Tibial artery (tissue), 4 donors: ENCODE measurements around the gene WDPCP.

Experiments
- DNase-seq, 2 donors: peaks; one replicate each; pipeline ENCODE4 v3.0.0-alpha.2; 2019
- H3K27ac ChIP-seq, 2 donors: fragments of 200-600 bp; sonication (generic) in 1 of 2; 1 replicate in 1 of 2; 2 replicates in 1 of 2; pipeline ENCODE4 v1.5.1; 2018 to 2019; ENCODE audit warnings: mild to moderate bottlenecking in 1 of 2
- H3K27me3 ChIP-seq, 2 donors: fragments of 200-600 bp; sonication (generic) in 1 of 2; one replicate each; pipeline versions ENCODE4 v1.5.1 to v1.6.0; 2016 to 2019
- H3K36me3 ChIP-seq, 3 donors: fragments of 200-600 bp; sonication (generic) in 2 of 3; one replicate each; pipeline ENCODE4 v1.5.1; 2016 to 2019; ENCODE audit warnings: mild to moderate bottlenecking in 2 of 3
- H3K4me1 ChIP-seq, 4 donors: fragments of 200-600 bp; sonication (generic) in 2 of 4; 1 replicate in 3 of 4; 2 replicates in 1 of 4; pipeline ENCODE4 v1.5.1; 2016 to 2019
- H3K4me3 ChIP-seq, 2 donors: fragments of 200-600 bp; sonication (generic) in 1 of 2; 1 replicate in 1 of 2; 2 replicates in 1 of 2; pipeline ENCODE4 v1.5.1; 2018 to 2019; ENCODE audit warnings: mild to moderate bottlenecking in 2 of 2
- H3K9me3 ChIP-seq, 3 donors: fragments of 200-600 bp; sonication (generic) in 1 of 3; one replicate each; pipeline ENCODE4 v1.5.1; 2016 to 2019
- intact Hi-C: fragments of 100-400 bp; cut with DNase I; formaldehyde crosslinking; loops from one replicate; pipeline ENCODE4 v1.15.0; 2023; ENCODE audit warnings: low total_unique reads
- TF ChIP-seq, protein P1 (sequence below), 2 experiments: fragments of 200-600 bp in 1 of 2; fragments of 450-650 bp in 1 of 2; IDR thresholded peaks; one replicate each; pipeline ENCODE4 v1.5.1; 2017 to 2019; ENCODE audit warnings: antibody characterized with exemption in 2 of 2, mild to moderate bottlenecking in 1 of 2, moderate library complexity in 1 of 2

WDPCP gene

DNA sequence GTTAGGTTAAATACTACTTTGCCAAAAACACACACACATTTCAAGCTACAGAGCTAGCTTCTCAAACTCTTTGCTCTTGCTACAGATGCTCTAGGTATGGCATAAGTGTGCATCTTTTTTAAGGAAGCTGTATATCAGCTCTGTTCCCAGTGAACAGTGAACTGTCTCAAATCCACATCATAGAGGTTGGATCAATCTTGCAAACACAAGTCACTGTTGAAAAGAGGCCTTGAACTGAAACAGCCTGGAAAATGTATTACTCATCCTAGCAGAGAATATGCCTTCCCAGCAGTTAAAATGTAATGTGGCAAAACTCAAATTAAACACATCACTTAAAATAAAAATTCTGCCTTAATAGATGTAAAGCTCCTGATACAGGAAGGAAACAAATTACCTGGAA lies 151.8 kb downstream of the WDPCP start:
- Histone ChIP-seq H3K27ac (no peak overlapping the region), H3K27me3 (no peaks in the 10 kb centered on the region), H3K4me3 (no peak overlapping the region), H3K9me3 (no peaks in the 10 kb centered on the region), H3K36me3 (peaks cover 0 to 9% (median 0%) of the 10 kb centered on the region in 3 donors), H3K4me1 (no peaks in the 10 kb centered on the region)
- DNase-seq, result no peak
- TF ChIP-seq, protein P1, sequence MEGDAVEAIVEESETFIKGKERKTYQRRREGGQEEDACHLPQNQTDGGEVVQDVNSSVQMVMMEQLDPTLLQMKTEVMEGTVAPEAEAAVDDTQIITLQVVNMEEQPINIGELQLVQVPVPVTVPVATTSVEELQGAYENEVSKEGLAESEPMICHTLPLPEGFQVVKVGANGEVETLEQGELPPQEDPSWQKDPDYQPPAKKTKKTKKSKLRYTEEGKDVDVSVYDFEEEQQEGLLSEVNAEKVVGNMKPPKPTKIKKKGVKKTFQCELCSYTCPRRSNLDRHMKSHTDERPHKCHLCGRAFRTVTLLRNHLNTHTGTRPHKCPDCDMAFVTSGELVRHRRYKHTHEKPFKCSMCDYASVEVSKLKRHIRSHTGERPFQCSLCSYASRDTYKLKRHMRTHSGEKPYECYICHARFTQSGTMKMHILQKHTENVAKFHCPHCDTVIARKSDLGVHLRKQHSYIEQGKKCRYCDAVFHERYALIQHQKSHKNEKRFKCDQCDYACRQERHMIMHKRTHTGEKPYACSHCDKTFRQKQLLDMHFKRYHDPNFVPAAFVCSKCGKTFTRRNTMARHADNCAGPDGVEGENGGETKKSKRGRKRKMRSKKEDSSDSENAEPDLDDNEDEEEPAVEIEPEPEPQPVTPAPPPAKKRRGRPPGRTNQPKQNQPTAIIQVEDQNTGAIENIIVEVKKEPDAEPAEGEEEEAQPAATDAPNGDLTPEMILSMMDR (IDR thresholded peaks at IDR 0.05), result no peak
- intact Hi-C loops, result no loop called here

DNA sequence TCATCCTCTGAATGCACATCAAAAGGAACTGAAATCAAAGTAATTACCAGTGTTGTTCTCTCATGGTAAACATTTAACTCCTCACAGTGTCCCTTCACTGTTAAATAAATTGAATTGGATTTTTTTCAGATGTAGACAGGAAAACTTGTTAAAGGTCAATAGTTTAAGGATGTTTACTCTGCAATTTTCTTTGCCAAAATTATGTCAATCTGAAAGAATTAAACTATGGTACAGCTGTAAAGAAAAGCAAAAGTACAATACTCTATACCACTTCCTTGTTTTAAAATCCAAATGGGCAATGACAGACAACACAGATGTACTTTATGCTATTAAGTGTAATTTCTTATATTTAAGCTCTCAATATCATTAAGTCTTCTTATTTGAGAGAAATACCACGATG lies 153.2 kb downstream of the WDPCP start:
- Histone ChIP-seq H3K4me3 (no peak overlapping the region), H3K27ac (no peak overlapping the region), H3K9me3 (no peaks in the 10 kb centered on the region), H3K36me3 (peaks cover 0 to 16% (median 0%) of the 10 kb centered on the region in 3 donors), H3K27me3 (no peaks in the 10 kb centered on the region), H3K4me1 (no peaks in the 10 kb centered on the region)
- DNase-seq, result no peak
- TF ChIP-seq, protein P1 (IDR thresholded peaks at IDR 0.05), result no peak
- intact Hi-C loops, result no loop called here

GRCh38 chr2:63434024-63435001 lies 154.0 kb downstream of the WDPCP start:
- Histone ChIP-seq H3K9me3 (no peaks in the 10 kb centered on the region), H3K27me3 (no peaks in the 10 kb centered on the region), H3K4me3 (no peak overlapping the region), H3K36me3 (peaks cover 0 to 16% (median 0%) of the 10 kb centered on the region in 3 donors), H3K27ac (no peak overlapping the region), H3K4me1 (no peaks in the 10 kb centered on the region)
- intact Hi-C loops, result no loop called here
- no peak for DNase-seq
- TF ChIP-seq, protein P1 (IDR thresholded peaks at IDR 0.05), result no peak

- H3K4me3 ChIP-seq, result no peak overlapping the region
- no peak overlapping the region for H3K27ac ChIP-seq
- TF ChIP-seq, protein P1 (IDR thresholded peaks at IDR 0.05), result no peak
- no peaks in the 10 kb centered on the region for H3K27me3 ChIP-seq
- DNase-seq, result no peak
- H3K4me1 ChIP-seq, result no peaks in the 10 kb centered on the region
- intact Hi-C loops, result no loop called here
- H3K36me3 ChIP-seq, result peaks cover 0 to 16% (median 0%) of the 10 kb centered on the region in 3 donors
- no peaks in the 10 kb centered on the region for H3K9me3 ChIP-seq
These were observed 155.9 kb downstream of the WDPCP start for GRCh38 chr2:63432373-63432772.

DNA sequence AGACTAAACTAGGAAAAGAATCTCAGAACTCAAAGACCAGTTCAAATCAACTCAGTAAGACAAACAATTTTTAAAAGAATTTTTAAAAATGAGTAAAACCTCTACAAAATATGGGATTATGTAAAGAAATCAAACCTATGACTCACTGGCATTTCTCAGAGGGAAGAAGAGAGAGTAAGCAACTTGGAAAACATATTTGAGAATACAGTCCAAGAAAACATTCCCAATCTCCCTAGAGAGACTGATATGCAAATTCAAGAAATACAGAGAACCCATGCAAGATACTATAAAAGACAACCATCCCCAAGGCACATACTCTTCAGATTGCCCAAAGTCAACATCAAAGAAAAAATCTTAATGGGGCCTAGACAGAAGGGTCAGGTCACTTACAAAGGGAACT lies 162.7 kb downstream of the WDPCP start:
- DNase-seq, result no peak
- TF ChIP-seq, protein P1 (IDR thresholded peaks at IDR 0.05), result no peak
- Histone ChIP-seq H3K9me3 (peaks cover 0 to 3% (median 0%) of the 10 kb centered on the region in 3 donors), H3K36me3 (peaks cover 0 to 2% (median 0%) of the 10 kb centered on the region in 3 donors), H3K4me3 (no peak overlapping the region), H3K27ac (no peak overlapping the region), H3K4me1 (no peaks in the 10 kb centered on the region), H3K27me3 (no peaks in the 10 kb centered on the region)
- intact Hi-C loops, result no loop called here
